Measurements from ENCODE around the gene SMYD4. TPM values are rescaled to one million over a fixed set of nuclear protein-coding genes. Genes with fewer than 3 reads are reported as not detected.
"Not testable (repeated sequence)": the region's sequence is repeated elsewhere in the genome, so short reads cannot be mapped to it uniquely, and the experiment has no call there.

Gene SMYD4
- total RNA-seq, 1 donor from 2014 or later: 23.6 TPM

GRCh38 chr17:1829216-1829591 is 498 bp downstream of the SMYD4 start:
- DNase-seq (ENCODE audit: low spot score): no peak

GRCh38 chr17:1820528-1821252 is 9.0 kb downstream of the SMYD4 start:
- no peak for DNase-seq (ENCODE audit: low spot score)

GRCh38 chr17:1813088-1813487 is 16.6 kb downstream of the SMYD4 start:
- DNase-seq (ENCODE audit: low spot score): no peak

- no peak for DNase-seq (ENCODE audit: low spot score)
These were observed 19.1 kb downstream of the SMYD4 start for GRCh38 chr17:1810450-1811103.

GRCh38 chr17:1809815-1810214 is 19.9 kb downstream of the SMYD4 start:
- peak; percentile 14 for DNase-seq (ENCODE audit: low spot score)

GRCh38 chr17:1808644-1809043 is 21.1 kb downstream of the SMYD4 start:
- no peak for DNase-seq (ENCODE audit: low spot score)

GRCh38 chr17:1807890-1808289 is 21.8 kb downstream of the SMYD4 start:
- DNase-seq (ENCODE audit: low spot score): no peak

GRCh38 chr17:1803280-1803679 is 26.4 kb downstream of the SMYD4 start:
- no peak for DNase-seq (ENCODE audit: low spot score)

GRCh38 chr17:1802429-1802828 is 27.3 kb downstream of the SMYD4 start:
- no peak for DNase-seq (ENCODE audit: low spot score)

- no peak for DNase-seq (ENCODE audit: low spot score)
These were observed 29.0 kb downstream of the SMYD4 start for GRCh38 chr17:1800712-1801111.

GRCh38 chr17:1800240-1800639 is 29.5 kb downstream of the SMYD4 start:
- DNase-seq (ENCODE audit: low spot score): no peak

GRCh38 chr17:1797846-1798245 is 31.9 kb downstream of the SMYD4 start:
- not testable (repeated sequence) for DNase-seq (ENCODE audit: low spot score)

GRCh38 chr17:1797323-1797722 is 32.4 kb downstream of the SMYD4 start:
- no peak for DNase-seq (ENCODE audit: low spot score)

GRCh38 chr17:1796800-1797199 is 32.9 kb downstream of the SMYD4 start:
- DNase-seq (ENCODE audit: low spot score): no peak

GRCh38 chr17:1793447-1793806 is 36.3 kb downstream of the SMYD4 start:
- no peak for DNase-seq (ENCODE audit: low spot score)

- no peak for DNase-seq (ENCODE audit: low spot score)
These were observed 36.9 kb downstream of the SMYD4 start for GRCh38 chr17:1792495-1793446.

GRCh38 chr17:1789936-1790335 is 39.8 kb downstream of the SMYD4 start:
- no peak for DNase-seq (ENCODE audit: low spot score)

GRCh38 chr17:1787301-1787902 is 42.3 kb downstream of the SMYD4 start:
- DNase-seq (ENCODE audit: low spot score): no peak

- DNase-seq (ENCODE audit: low spot score): no peak
These were observed 43.0 kb downstream of the SMYD4 start for GRCh38 chr17:1786708-1787107.

GRCh38 chr17:1785930-1786329 is 43.8 kb downstream of the SMYD4 start:
- no peak for DNase-seq (ENCODE audit: low spot score)

GRCh38 chr17:1783834-1784611 is 45.7 kb downstream of the SMYD4 start:
- no peak for DNase-seq (ENCODE audit: low spot score)

Data from mesenteric fat pad (tissue), 1 donor.